OCI-LY1 (cell line): ENCODE results near the gene PI4KA.

Experiments
- CTCF ChIP-seq: fragments of 200-600 bp; sonication (generic), shearing (Covaris generic); IDR thresholded peaks from 2 replicates; pipeline ENCODE4 v1.5.1; 2017; ENCODE audit warnings: mild to moderate bottlenecking, antibody characterized with exemption, low read length, moderate library complexity, mixed read lengths
- EZH2 ChIP-seq: fragments of 200-600 bp; sonication (generic), shearing (Covaris generic); IDR thresholded peaks from 2 replicates; pipeline ENCODE4 v1.8.0; 2017; ENCODE audit warnings: borderline replicate concordance, mixed run types, mild to moderate bottlenecking, antibody characterized with exemption, low read length, moderate library complexity, mixed read lengths

- TF ChIP-seq CTCF (no peak), EZH2 (no peak)
Observed at GRCh38 chr22:20721409-20722218, 137.0 kb downstream of the PI4KA start.
